ENCODE measurements around the gene GATB.

Gene GATB

DNA sequence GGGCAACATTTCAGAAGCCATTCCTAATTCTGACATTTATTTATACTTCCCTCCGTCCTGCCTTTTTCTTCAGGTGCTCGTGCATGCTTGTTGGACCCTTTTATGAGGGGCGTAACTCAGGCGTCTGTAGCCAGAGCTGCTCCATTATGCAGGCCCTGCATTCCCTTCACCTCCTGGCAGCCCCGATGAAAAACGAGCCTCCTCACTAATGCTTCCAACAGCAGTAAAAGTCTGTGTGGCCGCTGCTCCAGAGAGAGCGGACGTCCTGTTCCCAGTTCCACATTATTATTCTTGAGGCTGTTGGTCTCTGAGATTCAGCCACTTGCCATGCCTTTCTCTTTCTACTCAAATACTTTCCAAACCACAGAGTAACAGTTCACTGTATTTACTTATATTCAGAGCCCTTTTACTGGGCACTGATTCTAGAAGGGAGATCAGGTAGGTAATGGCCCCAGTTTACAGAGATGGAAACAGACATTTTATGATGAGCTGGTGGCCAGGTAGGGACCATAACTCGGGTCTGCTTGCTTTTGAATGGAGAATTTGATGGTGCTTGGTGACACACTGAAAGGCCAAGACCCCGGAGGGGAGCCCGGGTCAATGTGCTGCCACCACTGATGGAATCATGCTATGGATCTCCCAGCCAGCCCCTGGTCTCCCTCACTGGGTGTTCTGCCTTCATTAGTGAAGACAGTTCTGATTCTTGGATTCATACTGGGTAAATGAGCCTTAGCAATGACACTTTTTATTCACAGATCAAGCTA, 101.0 kb downstream of the GATB start:
- peak overlapping the region in 1 of 3 experiments; percentile 1 for H3K4me3 Mint-ChIP-seq
- peak overlapping the region; percentile 51 to 71 (median 64) for H3K27ac Mint-ChIP-seq
- peaks cover 17% of the 10 kb centered on the region for H3K4me1 Mint-ChIP-seq
- peaks cover 22% of the 10 kb centered on the region for H3K36me3 Mint-ChIP-seq (ENCODE audit: low read depth)
- peaks cover 11% of the 10 kb centered on the region for H3K27me3 Mint-ChIP-seq (ENCODE audit: low read depth)
- H3K9me3 Mint-ChIP-seq: no peaks in the 10 kb centered on the region
- TF ChIP-seq, protein P1, sequence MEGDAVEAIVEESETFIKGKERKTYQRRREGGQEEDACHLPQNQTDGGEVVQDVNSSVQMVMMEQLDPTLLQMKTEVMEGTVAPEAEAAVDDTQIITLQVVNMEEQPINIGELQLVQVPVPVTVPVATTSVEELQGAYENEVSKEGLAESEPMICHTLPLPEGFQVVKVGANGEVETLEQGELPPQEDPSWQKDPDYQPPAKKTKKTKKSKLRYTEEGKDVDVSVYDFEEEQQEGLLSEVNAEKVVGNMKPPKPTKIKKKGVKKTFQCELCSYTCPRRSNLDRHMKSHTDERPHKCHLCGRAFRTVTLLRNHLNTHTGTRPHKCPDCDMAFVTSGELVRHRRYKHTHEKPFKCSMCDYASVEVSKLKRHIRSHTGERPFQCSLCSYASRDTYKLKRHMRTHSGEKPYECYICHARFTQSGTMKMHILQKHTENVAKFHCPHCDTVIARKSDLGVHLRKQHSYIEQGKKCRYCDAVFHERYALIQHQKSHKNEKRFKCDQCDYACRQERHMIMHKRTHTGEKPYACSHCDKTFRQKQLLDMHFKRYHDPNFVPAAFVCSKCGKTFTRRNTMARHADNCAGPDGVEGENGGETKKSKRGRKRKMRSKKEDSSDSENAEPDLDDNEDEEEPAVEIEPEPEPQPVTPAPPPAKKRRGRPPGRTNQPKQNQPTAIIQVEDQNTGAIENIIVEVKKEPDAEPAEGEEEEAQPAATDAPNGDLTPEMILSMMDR (IDR thresholded peaks at IDR 0.05; ENCODE audit: unreplicated experiment in 3 of 3): no peak

DNA sequence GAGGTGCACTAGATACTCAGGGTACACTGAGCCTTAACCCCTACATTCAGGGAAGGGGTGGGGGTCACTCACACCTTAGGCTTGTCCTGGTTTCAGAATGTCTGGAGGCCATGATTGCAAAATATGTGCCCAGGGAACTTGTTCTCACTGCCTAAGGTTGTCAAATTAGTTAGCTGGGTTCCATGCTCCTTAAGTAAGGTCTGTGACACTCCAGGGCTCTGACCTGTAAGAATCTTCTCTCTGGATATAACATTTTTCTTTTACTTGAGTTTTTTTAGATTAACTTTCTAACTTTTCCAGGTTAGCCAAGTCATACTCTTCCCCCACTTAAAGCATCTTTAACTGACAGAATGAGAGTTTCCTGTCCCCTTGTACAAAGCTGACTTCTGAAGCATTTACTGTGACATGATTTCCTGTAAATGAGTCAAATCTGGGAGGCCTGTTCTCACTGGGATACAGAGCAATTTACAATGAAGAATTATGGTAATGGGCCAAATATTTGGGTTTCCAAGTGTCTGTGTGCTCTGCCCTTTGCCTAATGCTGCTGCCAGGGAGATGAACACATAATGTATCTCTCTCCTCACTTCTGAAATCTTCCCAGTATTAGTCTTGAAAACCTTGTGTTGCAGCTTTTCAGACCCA, 101.7 kb downstream of the GATB start:
- H3K27ac Mint-ChIP-seq: peak overlapping the region; percentile 51 to 71 (median 64)
- no peak overlapping the region for H3K4me3 Mint-ChIP-seq
- peaks cover 13% of the 10 kb centered on the region for H3K4me1 Mint-ChIP-seq
- TF ChIP-seq, protein P1 (IDR thresholded peaks at IDR 0.05; ENCODE audit: unreplicated experiment in 3 of 3): no peak
- peaks cover 11% of the 10 kb centered on the region for H3K27me3 Mint-ChIP-seq (ENCODE audit: low read depth)
- H3K36me3 Mint-ChIP-seq (ENCODE audit: low read depth): peaks cover 18% of the 10 kb centered on the region
- no peaks in the 10 kb centered on the region for H3K9me3 Mint-ChIP-seq

DNA sequence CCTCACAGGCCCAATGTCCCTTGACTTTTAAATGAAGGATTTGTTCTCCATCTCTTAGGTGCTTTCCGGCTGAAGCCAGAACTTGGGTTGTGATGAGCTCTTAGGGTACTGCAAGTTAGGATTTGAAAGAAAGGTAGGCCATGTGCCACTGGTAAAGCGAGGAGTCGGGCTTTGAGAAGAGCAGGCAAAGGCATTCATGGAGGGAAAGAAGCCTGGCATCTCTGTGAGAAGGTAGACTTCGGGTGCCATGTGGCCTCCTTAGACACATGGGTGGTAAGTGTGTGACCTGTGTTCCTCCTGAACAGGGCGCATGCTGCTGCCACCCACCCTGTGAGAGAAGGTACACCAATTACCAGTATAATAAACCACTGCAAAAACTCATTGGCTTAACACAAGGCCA, 102.9 kb downstream of the GATB start:
- TF ChIP-seq, protein P1 (IDR thresholded peaks at IDR 0.05; ENCODE audit: unreplicated experiment in 3 of 3): no peak
- H3K36me3 Mint-ChIP-seq (ENCODE audit: low read depth): peaks cover 14% of the 10 kb centered on the region
- peaks cover 14% of the 10 kb centered on the region for H3K27me3 Mint-ChIP-seq (ENCODE audit: low read depth)
- no peaks in the 10 kb centered on the region for H3K9me3 Mint-ChIP-seq
- H3K27ac Mint-ChIP-seq: peak overlapping the region in 2 of 3 experiments; percentile 4 to 13
- H3K4me1 Mint-ChIP-seq: peaks cover 18% of the 10 kb centered on the region
- no peak overlapping the region for H3K4me3 Mint-ChIP-seq

DNA sequence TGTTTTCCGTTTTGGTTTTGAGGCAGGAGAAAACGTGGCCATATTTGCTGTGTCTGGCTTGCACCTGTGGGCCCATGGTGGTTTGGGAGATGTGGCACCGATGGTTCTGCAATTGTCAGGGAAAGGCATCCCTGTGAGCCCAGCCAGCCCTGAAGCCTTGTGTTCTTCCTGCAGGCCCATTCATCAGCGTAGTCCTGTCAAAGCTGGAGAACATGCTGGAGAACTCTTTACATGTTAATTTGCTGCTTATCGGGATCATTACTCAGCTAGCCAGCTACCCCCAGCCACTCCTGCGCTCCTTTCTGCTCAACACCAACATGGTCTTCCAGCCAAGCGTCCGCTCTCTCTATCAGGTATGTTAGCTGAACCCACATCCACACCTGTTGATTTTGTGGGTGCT, 104.7 kb downstream of the GATB start:
- Mint-ChIP-seq H3K27ac (no peak overlapping the region), H3K4me3 (no peak overlapping the region), H3K9me3 (no peaks in the 10 kb centered on the region), H3K4me1 (peaks cover 18% of the 10 kb centered on the region), H3K27me3 (ENCODE audit: low read depth) (peaks cover 20% of the 10 kb centered on the region), H3K36me3 (ENCODE audit: low read depth) (peaks cover 14% of the 10 kb centered on the region)
- TF ChIP-seq, protein P1 (IDR thresholded peaks at IDR 0.05; ENCODE audit: unreplicated experiment in 3 of 3): no peak

DNA sequence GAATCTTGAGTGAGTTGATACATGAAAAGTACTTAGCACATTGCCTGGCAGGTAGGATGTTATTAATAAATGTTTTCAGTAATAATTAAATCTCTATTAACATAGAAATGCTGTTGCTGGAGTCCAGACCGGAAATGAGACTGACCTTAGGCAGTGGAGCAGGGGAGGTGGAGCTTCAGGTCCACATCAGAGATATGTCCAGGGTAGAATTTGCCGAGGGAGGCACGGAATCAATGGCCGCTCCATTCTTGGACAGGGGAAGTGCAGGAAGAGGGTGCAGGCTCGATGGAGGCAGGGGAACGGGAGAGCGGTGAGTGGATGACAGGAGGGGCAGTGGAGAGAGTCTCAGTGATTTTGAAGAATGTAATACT, 107.3 kb downstream of the GATB start:
- H3K27ac Mint-ChIP-seq: no peak overlapping the region
- peaks cover 7% of the 10 kb centered on the region for H3K4me1 Mint-ChIP-seq
- H3K4me3 Mint-ChIP-seq: no peak overlapping the region
- H3K36me3 Mint-ChIP-seq (ENCODE audit: low read depth): peaks cover 23% of the 10 kb centered on the region
- no peaks in the 10 kb centered on the region for H3K9me3 Mint-ChIP-seq
- H3K27me3 Mint-ChIP-seq (ENCODE audit: low read depth): peaks cover 15% of the 10 kb centered on the region
- TF ChIP-seq, protein P1 (IDR thresholded peaks at IDR 0.05; ENCODE audit: unreplicated experiment in 3 of 3): no peak
